DND-41 (cell line): ENCODE measurements around the gene MDFI.

Source experiments
- ATAC-seq: fragments of 200-7000 bp; cut with Tn5 transposase; 3 replicates; pipeline ENCODE4 v1.9.1; 2021; ENCODE audit warnings: low read depth; ENCODE audit not compliant: insufficient read depth
- DNase-seq: peaks from one replicate; pipeline ENCODE4 v3.0.0-alpha.2; 2020
- H2AFZ ChIP-seq: 2 replicates; pipeline ENCODE4 v1.6.0; 2012; ENCODE audit warnings: low read depth, low read length
- H3K27ac ChIP-seq: 2 replicates; pipeline ENCODE4 v1.5.1; 2012; ENCODE audit warnings: low read length, inconsistent platforms
- H3K27me3 ChIP-seq: fragments of 200-600 bp; sonication (generic); 2 replicates; pipeline ENCODE4 v1.6.0; 2012; ENCODE audit warnings: low read length, mild to moderate bottlenecking, inconsistent platforms; ENCODE audit not compliant: insufficient read depth, poor library complexity
- H3K36me3 ChIP-seq: 2 replicates; pipeline ENCODE4 v1.5.1; 2012; ENCODE audit warnings: low read length, inconsistent platforms; ENCODE audit not compliant: insufficient read depth
- H3K4me1 ChIP-seq: 2 replicates; pipeline ENCODE4 v1.5.1; 2012; ENCODE audit warnings: mild to moderate bottlenecking, low read length; ENCODE audit not compliant: insufficient read depth
- H3K4me2 ChIP-seq: 2 replicates; pipeline ENCODE4 v1.6.0; 2012; ENCODE audit warnings: mild to moderate bottlenecking, moderate library complexity, low read length, inconsistent platforms; ENCODE audit not compliant: insufficient read depth
- H3K4me3 ChIP-seq, 2 experiments: fragments of 200-600 bp in 1 of 2; shearing (Covaris generic) in 1 of 2; 2 replicates each; pipeline ENCODE4 v1.5.1; 2012 to 2016; ENCODE audit warnings: inconsistent platforms in 2 of 2, low read length in 2 of 2, mild to moderate bottlenecking in 2 of 2, low read depth in 1 of 2, moderate library complexity in 1 of 2
- H3K79me2 ChIP-seq: 2 replicates; pipeline ENCODE4 v1.6.0; 2012; ENCODE audit warnings: low read length, inconsistent platforms; ENCODE audit not compliant: insufficient read depth
- H3K9ac ChIP-seq: 2 replicates; pipeline ENCODE4 v1.6.0; 2012; ENCODE audit warnings: low read depth, mild to moderate bottlenecking, inconsistent platforms, low read length, moderate library complexity
- H3K9me3 ChIP-seq: 2 replicates; pipeline ENCODE4 v1.5.1; 2012; ENCODE audit warnings: low read length, moderate library complexity, mild to moderate bottlenecking, inconsistent platforms; ENCODE audit not compliant: insufficient read depth, severe bottlenecking
- H4K20me1 ChIP-seq: 2 replicates; pipeline ENCODE4 v1.6.0; 2012; ENCODE audit warnings: low read length; ENCODE audit not compliant: insufficient read depth
- EZH2 ChIP-seq: IDR thresholded peaks from 3 replicates; pipeline ENCODE4 v1.6.1; 2012; ENCODE audit warnings: borderline replicate concordance, low read depth, mild to moderate bottlenecking, moderate library complexity, low read length, inconsistent platforms; ENCODE audit not compliant: severe bottlenecking
- TF ChIP-seq, protein P1 (sequence below): IDR thresholded peaks from 2 replicates; pipeline ENCODE4 v1.5.1; 2012; ENCODE audit warnings: borderline replicate concordance, low read length, moderate library complexity, mild to moderate bottlenecking; ENCODE audit not compliant: poor library complexity, severe bottlenecking; ENCODE audit errors: extremely low read depth

MDFI gene

DNA sequence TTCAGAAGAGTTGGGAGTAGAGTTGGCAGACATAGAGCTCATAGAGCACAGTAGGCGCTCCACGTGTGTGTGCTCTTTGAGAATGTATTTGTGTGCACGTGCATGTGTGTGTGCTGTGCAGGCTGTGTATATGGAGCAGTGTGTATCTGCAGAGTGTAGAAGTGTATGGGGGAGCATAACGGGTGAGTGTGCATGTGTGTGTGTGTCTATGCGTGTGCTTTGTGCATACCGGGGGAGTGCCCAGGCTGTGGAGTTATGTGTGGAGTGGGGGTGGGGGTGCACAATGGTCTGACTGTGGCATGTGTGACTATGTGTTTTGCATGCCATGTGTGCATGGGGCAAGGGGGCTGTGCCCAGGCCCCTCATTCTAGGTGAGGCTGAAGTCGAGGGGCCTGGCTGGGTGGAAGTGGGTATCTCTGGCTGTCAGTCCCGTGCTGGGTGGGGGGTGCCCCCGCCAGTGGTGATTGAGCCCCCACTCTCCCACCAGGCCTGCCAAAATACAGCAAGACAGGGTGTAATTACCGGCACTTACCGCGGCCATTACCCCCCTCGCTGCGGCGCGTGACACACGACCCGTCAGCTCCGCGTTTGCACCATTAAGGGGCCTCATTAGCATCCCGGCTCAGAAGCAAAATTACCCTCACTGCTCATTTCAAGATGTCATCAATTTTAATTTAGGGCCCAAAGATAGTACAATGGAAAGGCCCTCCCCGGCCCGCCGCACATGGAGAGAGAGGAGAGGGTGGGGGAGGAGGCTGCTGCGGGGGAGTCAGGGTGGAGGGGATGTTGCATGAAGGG is 39.1 kb downstream of the MDFI start:
- H3K27me3 ChIP-seq = no peaks in the 10 kb centered on the region
- H3K79me2 ChIP-seq = no peaks in the 10 kb centered on the region
- no peak overlapping the region for H3K4me3 ChIP-seq
- H3K9ac ChIP-seq = no peak overlapping the region
- ATAC-seq = no peak
- H3K4me1 ChIP-seq = peaks cover 8% of the 10 kb centered on the region; the same call in 1 of the 2 replicates
- no peaks in the 10 kb centered on the region for H3K9me3 ChIP-seq
- no peaks in the 10 kb centered on the region for H4K20me1 ChIP-seq
- H3K27ac ChIP-seq = no peak overlapping the region
- H2AFZ ChIP-seq = no peak overlapping the region
- no peak for DNase-seq
- TF ChIP-seq, protein P1, sequence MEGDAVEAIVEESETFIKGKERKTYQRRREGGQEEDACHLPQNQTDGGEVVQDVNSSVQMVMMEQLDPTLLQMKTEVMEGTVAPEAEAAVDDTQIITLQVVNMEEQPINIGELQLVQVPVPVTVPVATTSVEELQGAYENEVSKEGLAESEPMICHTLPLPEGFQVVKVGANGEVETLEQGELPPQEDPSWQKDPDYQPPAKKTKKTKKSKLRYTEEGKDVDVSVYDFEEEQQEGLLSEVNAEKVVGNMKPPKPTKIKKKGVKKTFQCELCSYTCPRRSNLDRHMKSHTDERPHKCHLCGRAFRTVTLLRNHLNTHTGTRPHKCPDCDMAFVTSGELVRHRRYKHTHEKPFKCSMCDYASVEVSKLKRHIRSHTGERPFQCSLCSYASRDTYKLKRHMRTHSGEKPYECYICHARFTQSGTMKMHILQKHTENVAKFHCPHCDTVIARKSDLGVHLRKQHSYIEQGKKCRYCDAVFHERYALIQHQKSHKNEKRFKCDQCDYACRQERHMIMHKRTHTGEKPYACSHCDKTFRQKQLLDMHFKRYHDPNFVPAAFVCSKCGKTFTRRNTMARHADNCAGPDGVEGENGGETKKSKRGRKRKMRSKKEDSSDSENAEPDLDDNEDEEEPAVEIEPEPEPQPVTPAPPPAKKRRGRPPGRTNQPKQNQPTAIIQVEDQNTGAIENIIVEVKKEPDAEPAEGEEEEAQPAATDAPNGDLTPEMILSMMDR = no peak
- TF ChIP-seq EZH2 = no peak
- H3K4me2 ChIP-seq = no peak overlapping the region
- no peaks in the 10 kb centered on the region for H3K36me3 ChIP-seq

DNA sequence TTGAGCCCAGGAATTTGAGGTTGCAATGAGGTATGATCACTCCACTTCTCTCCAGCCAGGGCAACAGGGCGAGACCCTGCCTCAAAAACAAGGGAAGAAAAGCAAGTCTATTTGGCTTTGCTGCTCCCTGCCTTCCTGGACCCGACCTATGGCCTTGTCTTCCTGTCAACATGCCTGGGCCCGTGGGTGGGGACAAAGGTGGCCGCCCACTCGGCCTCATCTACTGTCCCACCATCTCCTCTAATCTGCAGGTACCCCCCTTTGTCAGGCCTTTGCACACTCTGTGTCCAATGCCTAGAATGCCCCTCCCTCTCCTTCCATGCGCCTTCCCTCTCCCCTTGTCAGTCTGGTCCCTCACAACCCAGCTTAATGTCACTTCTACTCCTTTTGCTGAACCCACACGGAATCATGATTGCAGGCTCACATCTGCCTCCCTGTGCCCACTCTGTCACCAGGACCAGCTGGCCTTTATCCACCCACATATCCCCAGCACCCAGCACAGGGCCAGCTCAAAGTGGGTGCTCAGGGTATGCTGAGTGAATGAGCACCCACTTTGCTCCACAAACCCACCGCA is 40.3 kb downstream of the MDFI start:
- Histone ChIP-seq H4K20me1 (no peaks in the 10 kb centered on the region), H3K36me3 (no peaks in the 10 kb centered on the region), H3K4me2 (no peak overlapping the region), H3K9ac (no peak overlapping the region), H3K27ac (no peak overlapping the region), H2AFZ (no peak overlapping the region), H3K4me1 (peaks cover 13% of the 10 kb centered on the region), H3K9me3 (no peaks in the 10 kb centered on the region), H3K4me3 (no peak overlapping the region), H3K27me3 (no peaks in the 10 kb centered on the region), H3K79me2 (no peaks in the 10 kb centered on the region)
- ATAC-seq (no peak), DNase-seq (no peak)
- no peak for TF ChIP-seq EZH2
- TF ChIP-seq, protein P1 = no peak

DNA sequence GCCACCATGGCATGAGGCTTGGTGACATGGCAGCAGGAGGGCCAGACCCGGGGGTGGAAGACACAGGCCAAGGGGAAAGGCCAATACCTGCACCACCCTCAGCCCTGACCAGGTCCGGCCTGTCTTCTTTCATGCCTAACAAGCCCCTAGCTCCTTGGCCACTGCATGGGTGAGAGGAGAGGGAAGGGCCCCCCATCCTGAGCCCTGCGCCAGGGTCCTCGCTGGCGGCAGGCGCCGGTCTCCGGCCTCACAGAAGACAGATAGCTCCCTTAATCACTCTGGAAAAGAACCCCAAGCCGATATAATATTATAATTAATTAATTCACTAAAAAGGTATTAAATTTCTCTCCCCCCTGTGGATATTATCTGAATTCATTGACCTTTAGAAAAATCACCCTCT is 41.4 kb downstream of the MDFI start:
- H3K9me3 ChIP-seq = no peaks in the 10 kb centered on the region
- no peaks in the 10 kb centered on the region for H3K27me3 ChIP-seq
- ATAC-seq = no peak
- no peak overlapping the region for H2AFZ ChIP-seq
- no peaks in the 10 kb centered on the region for H3K79me2 ChIP-seq
- no peak for DNase-seq
- TF ChIP-seq EZH2 = no peak
- TF ChIP-seq, protein P1 = no peak
- H3K4me1 ChIP-seq = peaks cover 18% of the 10 kb centered on the region
- H3K27ac ChIP-seq = no peak overlapping the region
- no peaks in the 10 kb centered on the region for H3K36me3 ChIP-seq
- H3K4me2 ChIP-seq = no peak overlapping the region
- no peak overlapping the region for H3K4me3 ChIP-seq
- H3K9ac ChIP-seq = no peak overlapping the region
- no peaks in the 10 kb centered on the region for H4K20me1 ChIP-seq
